Measurements from ENCODE around the gene BTRC.

The BTRC gene

DNA sequence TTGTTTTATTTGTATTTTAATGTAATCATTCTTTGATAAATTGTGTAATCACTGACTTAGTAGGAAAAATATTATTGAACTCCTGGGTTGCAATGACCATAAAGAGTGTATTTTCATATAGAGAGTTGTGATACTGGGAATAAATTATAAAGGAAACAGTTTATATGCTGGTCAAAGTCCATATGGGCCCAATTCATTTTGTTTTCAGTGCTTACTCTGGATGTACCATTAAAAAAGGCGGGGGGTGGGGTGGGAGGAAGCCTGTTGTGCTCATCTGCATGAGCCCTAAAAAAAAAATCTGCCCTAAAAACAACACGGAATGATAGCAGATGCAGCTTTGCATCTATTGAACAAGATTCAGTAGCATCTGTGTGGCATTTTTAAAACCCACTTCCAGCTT, 114.2 kb downstream of the BTRC start:
- H3K9ac ChIP-seq = no peak overlapping the region
- no peak overlapping the region for H3K4me3 ChIP-seq
- H4K20me1 ChIP-seq = peaks cover 0 to 37% (median 10%) of the 10 kb centered on the region in 11 experiments; a peak in 11 of 22 replicates

DNA sequence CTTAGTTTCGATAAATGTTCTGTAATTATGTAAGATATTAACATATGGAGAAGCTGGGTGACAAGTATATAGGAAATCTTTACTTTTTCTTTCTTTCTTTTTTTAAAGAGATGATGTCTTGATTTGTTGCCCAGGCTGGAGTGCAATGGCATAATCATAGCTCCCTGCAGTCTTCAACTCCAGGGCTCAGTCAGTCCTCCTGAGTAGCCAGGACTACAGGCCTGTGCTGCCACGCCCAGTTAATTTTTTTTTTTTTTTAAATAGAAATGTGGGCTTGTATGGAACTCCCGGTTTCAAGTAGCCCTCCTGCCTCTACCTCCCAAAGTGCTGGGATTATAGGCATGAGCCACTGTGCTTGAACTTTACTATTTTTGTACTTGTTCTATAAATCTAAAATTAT, 122.4 kb downstream of the BTRC start:
- H3K27me3 ChIP-seq = no peaks in the 10 kb centered on the region
- no peak overlapping the region for H3K9ac ChIP-seq
- H3K36me3 ChIP-seq = peaks cover 0 to 19% (median 9%) of the 10 kb centered on the region in 11 experiments; a peak in 11 of 22 replicates
- H3K4me3 ChIP-seq = no peak overlapping the region
- no peak overlapping the region for H3K27ac ChIP-seq
- TF ChIP-seq Cebpa-rat (IDR thresholded peaks at IDR 0.05) = no peak
- H3K9me3 ChIP-seq (replicated peaks in 1 of 11) = peaks cover 0 to 4% (median 0%) of the 10 kb centered on the region in 11 experiments; a peak in 1 of 22 replicates
- no peak overlapping the region for H3K4me2 ChIP-seq
- peaks cover 0 to 7% (median 0%) of the 10 kb centered on the region in 11 experiments; a peak in 4 of 22 replicates for H4K20me1 ChIP-seq
- peaks cover 0 to 10% (median 0%) of the 10 kb centered on the region in 10 experiments; a peak in 4 of 20 replicates for H3K4me1 ChIP-seq

More for the DNA sequence above, 114.2 kb downstream of the BTRC start:
- no peaks in the 10 kb centered on the region for H3K9me3 ChIP-seq (replicated peaks in 1 of 11)
- peaks cover 0 to 12% (median 0%) of the 10 kb centered on the region in 10 experiments; a peak in 4 of 20 replicates for H3K4me1 ChIP-seq
- no peak for TF ChIP-seq Cebpa-rat (IDR thresholded peaks at IDR 0.05)
- no peaks in the 10 kb centered on the region for H3K27me3 ChIP-seq
- H3K4me2 ChIP-seq = no peak overlapping the region
- H3K36me3 ChIP-seq = peaks cover 0 to 11% (median 0%) of the 10 kb centered on the region in 11 experiments; a peak in 5 of 22 replicates
- H3K27ac ChIP-seq = no peak overlapping the region

DNA sequence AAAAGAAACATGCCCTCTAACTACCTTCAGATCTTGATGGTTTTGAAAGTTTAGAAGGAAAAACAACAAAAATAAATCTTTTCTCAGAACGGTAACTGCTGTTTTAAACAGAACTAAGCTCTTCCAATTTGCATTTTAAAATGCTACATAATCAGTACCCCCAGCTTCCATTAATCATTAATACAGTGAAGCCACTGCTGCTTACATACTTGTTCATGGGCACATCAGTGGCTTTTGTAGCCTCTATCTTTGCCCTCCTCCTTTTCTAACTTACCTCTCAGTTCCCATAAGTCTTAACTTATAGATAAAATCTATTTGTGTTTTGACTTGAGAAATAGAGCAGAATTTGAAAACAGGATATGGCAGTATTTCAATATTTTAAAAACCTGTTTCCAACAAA, 125.0 kb downstream of the BTRC start:
- Histone ChIP-seq H3K27ac (no peak overlapping the region), H3K4me3 (no peak overlapping the region), H3K27me3 (no peaks in the 10 kb centered on the region), H4K20me1 (peaks cover 0 to 7% (median 0%) of the 10 kb centered on the region in 11 experiments; a peak in 2 of 22 replicates), H3K4me2 (no peak overlapping the region), H3K9ac (no peak overlapping the region), H3K9me3 (replicated peaks in 1 of 11) (no peaks in the 10 kb centered on the region), H3K4me1 (no peaks in the 10 kb centered on the region), H3K36me3 (peaks cover 5 to 31% (median 10%) of the 10 kb centered on the region in 11 experiments; a peak in 13 of 22 replicates)
- no peak for TF ChIP-seq Cebpa-rat (IDR thresholded peaks at IDR 0.05)

DNA sequence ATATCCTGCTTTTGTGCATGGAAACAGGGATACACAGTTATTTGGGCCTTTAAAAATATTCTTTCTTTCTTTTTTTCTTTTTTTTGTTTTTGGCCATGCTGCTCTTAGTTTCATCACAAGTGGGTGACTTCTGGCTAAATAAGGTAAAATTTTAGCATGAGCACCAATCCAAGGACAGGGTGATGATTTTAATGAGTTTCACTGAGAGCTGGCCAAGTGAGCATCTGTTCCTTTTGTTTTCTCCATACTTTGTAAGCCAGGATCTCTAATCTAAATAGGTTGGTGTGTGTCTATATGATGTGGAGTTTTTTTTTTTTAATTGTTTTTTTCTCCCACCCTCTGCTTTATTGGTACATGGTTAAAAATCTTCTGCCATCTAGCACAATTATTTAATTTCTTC, 127.3 kb downstream of the BTRC start:
- Histone ChIP-seq H3K27ac (no peak overlapping the region), H3K4me3 (no peak overlapping the region), H3K36me3 (peaks cover 5 to 40% (median 10%) of the 10 kb centered on the region in 11 experiments; a peak in 13 of 22 replicates), H3K9ac (no peak overlapping the region), H3K27me3 (no peaks in the 10 kb centered on the region), H3K4me2 (no peak overlapping the region), H3K9me3 (replicated peaks in 1 of 11) (no peaks in the 10 kb centered on the region), H4K20me1 (peaks cover 0 to 15% (median 0%) of the 10 kb centered on the region in 11 experiments; a peak in 4 of 22 replicates), H3K4me1 (no peaks in the 10 kb centered on the region)
- TF ChIP-seq Cebpa-rat (IDR thresholded peaks at IDR 0.05) = no peak

DNA sequence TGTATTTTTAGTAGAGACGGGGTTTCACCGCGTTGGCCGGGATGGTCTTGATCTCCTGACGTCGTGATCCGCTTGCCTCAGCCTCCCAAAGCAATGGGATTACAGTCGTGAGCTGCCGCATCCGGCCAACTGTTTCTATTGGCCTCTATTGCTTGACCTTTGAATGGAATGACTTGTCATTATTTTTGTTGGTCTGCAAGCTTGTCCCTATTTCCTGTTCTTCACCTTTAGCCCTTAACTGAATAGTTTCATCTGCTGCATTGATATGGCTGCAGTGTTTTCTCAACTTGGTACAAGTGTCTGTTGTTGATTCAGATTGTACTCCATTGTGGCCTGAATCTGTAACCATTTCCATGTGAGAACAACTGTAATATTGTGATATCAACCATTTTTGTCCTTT, 128.6 kb downstream of the BTRC start:
- Histone ChIP-seq H3K4me3 (no peak overlapping the region), H3K9me3 (replicated peaks in 1 of 11) (no peaks in the 10 kb centered on the region), H3K4me1 (no peaks in the 10 kb centered on the region), H3K36me3 (peaks cover 5 to 40% (median 10%) of the 10 kb centered on the region in 11 experiments; a peak in 13 of 22 replicates), H3K27ac (no peak overlapping the region), H3K27me3 (no peaks in the 10 kb centered on the region), H3K9ac (no peak overlapping the region), H4K20me1 (peaks cover 0 to 23% (median 0%) of the 10 kb centered on the region in 11 experiments; a peak in 4 of 22 replicates), H3K4me2 (no peak overlapping the region)
- TF ChIP-seq Cebpa-rat (IDR thresholded peaks at IDR 0.05) = no peak

DNA sequence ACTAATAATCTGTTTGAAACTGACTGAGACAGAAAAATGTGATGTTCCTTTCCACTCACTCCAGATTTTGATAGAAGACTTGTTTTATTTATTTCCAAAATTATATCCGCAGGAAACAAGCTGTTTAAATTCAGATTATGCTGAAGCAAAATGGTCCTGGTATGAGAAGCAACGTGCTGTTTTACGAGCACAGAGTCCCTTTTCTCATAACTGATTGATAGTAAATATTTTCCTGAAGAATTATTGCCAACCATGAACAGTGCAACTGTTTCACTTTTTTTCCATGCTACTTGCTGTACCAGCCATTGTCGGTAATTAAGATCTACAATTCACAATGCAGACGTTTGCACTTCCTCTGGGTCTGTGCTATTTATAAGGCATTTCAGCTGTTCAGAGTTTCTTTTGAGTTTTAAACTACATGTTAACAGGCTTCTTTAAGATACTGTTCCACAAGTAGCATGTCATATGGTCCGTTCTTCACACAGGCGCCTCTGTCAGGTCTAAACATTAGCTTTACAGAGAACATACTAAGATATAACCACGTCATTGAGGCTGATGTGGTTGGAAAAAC, 130.3 kb downstream of the BTRC start:
- no peak overlapping the region for H3K9ac ChIP-seq
- no peaks in the 10 kb centered on the region for H3K27me3 ChIP-seq
- no peaks in the 10 kb centered on the region for H3K4me1 ChIP-seq
- no peak overlapping the region for H3K27ac ChIP-seq
- H4K20me1 ChIP-seq = peaks cover 0 to 32% (median 0%) of the 10 kb centered on the region in 11 experiments; a peak in 4 of 22 replicates
- no peaks in the 10 kb centered on the region for H3K9me3 ChIP-seq (replicated peaks in 1 of 11)
- no peak for TF ChIP-seq Cebpa-rat (IDR thresholded peaks at IDR 0.05)
- peaks cover 5 to 38% (median 10%) of the 10 kb centered on the region in 11 experiments; a peak in 13 of 22 replicates for H3K36me3 ChIP-seq
- H3K4me2 ChIP-seq = no peak overlapping the region
- H3K4me3 ChIP-seq = no peak overlapping the region

DNA sequence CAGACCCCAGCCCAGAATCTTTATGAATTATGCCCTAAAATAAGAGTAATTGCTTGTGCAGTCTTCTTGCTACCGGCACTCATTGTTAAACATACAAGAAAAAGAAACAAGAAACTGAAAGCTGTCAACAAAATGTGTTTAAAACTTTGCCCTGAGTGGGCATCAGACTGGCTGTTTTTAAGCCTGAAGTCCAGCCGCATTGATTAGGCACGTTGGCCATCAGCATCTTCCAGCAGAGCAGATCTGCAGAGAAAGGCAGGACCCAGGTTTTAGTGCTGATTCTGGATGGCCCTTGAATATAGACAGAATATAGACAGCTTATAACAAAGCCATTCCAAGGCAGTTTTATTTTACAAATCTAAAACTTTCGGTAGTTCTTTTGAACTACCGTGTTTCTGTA, 131.2 kb downstream of the BTRC start:
- H3K4me1 ChIP-seq = no peaks in the 10 kb centered on the region
- no peak for TF ChIP-seq Cebpa-rat (IDR thresholded peaks at IDR 0.05)

DNA sequence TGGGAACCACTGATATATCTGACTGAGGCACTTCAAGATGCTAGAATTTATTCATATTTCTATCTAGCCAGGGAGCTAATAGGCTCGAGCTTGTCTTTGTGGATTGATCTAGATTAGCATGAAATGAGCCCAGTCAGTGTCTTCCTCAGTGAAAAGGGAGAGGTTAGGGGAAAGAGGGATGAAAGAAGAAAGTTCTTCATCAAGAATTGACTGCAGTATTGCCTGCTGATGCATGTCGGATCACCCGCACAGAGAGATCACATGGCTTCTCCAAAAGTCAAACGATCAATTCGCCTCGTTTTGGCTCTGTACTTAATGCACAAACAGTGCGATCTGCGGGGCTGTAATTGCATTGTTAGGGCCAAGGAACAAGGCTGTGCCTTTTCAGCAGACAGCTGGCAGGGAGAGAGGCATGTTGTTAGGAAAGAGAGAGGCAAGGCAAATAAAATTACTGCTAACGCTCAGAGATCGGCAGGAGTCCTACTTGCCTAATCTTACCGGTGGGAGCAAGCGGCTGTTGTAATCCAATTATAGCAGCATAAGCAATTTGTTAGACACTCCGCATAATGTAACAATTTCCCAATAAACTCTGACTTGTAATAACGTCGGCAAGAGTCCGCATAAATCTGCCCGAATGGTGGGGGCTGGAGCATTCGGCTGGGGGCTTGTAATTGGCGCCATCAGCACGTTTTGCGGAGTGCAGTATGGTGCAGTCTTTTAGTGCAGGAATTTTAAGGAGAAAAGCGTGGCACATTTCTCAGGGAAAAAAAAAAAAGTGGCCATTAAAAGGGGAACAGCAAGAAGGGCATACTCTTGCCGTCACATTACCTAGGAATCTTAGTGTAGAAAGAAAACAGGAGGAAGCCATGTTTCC, 132.0 kb downstream of the BTRC start:
- Histone ChIP-seq H3K4me2 (no peak overlapping the region), H3K9ac (no peak overlapping the region), H4K20me1 (peaks cover 0 to 32% (median 0%) of the 10 kb centered on the region in 11 experiments; a peak in 4 of 22 replicates)

More for the DNA sequence above, 131.2 kb downstream of the BTRC start:
- Histone ChIP-seq H3K27me3 (no peaks in the 10 kb centered on the region), H4K20me1 (peaks cover 0 to 32% (median 0%) of the 10 kb centered on the region in 11 experiments; a peak in 4 of 22 replicates), H3K36me3 (peaks cover under 1 to 32% (median 10%) of the 10 kb centered on the region in 11 experiments; a peak in 13 of 22 replicates), H3K4me3 (no peak overlapping the region), H3K27ac (no peak overlapping the region), H3K9me3 (replicated peaks in 1 of 11) (no peaks in the 10 kb centered on the region), H3K9ac (no peak overlapping the region), H3K4me2 (no peak overlapping the region)

DNA sequence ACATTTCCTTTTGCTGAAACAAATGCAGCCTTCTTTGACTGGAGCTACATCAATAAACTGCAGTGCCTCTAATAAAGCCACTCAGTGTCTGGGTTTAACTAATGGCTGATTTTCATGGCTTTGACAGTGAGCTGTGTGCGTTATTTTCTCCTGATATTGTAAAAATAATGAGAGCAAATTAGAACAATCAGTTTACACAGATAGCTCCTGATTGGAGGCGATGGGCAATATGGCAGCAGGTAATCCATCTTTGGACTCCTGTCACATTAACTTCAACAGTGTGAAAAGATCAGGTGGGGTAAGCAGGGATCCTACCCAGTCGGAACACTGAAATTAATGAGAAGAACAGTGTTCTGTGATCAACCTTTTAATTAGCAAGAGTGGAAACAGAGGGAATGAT, 133.4 kb downstream of the BTRC start:
- H3K36me3 ChIP-seq = peaks cover 0 to 14% (median 0%) of the 10 kb centered on the region in 11 experiments; a peak in 4 of 22 replicates
- H3K9me3 ChIP-seq (replicated peaks in 1 of 11) = no peaks in the 10 kb centered on the region
- H3K27ac ChIP-seq = no peak overlapping the region
- no peak for TF ChIP-seq Cebpa-rat (IDR thresholded peaks at IDR 0.05)
- H3K4me1 ChIP-seq = no peaks in the 10 kb centered on the region
- H3K27me3 ChIP-seq = no peaks in the 10 kb centered on the region
- no peak overlapping the region for H3K9ac ChIP-seq
- H4K20me1 ChIP-seq = peaks cover 0 to 32% (median 0%) of the 10 kb centered on the region in 11 experiments; a peak in 4 of 22 replicates
- H3K4me2 ChIP-seq = no peak overlapping the region
- no peak overlapping the region for H3K4me3 ChIP-seq

More for the DNA sequence above, 132.0 kb downstream of the BTRC start:
- no peak overlapping the region for H3K27ac ChIP-seq
- no peak overlapping the region for H3K4me3 ChIP-seq
- TF ChIP-seq Cebpa-rat (IDR thresholded peaks at IDR 0.05) = no peak
- peaks cover 0 to 27% (median 7%) of the 10 kb centered on the region in 11 experiments; a peak in 11 of 22 replicates for H3K36me3 ChIP-seq
- H3K9me3 ChIP-seq (replicated peaks in 1 of 11) = no peaks in the 10 kb centered on the region
- no peaks in the 10 kb centered on the region for H3K27me3 ChIP-seq
- no peaks in the 10 kb centered on the region for H3K4me1 ChIP-seq

All from BLaER1 treated with 17β-estradiol and CSF1 and Interleukin-3, amounts not matched to agents 10 nM and 100 nM (cell line).